Neural cell (in vitro differentiated cells): ENCODE results near the gene RPL27.

ENCODE experiments used
- CTCF ChIP-seq: fragments of 450-650 bp; IDR thresholded peaks from 2 replicates; pipeline ENCODE4 v1.5.1; 2014; ENCODE audit warnings: antibody characterized with exemption, mild to moderate bottlenecking, moderate library complexity; ENCODE audit not compliant: poor library complexity, severe bottlenecking
- EP300 ChIP-seq: fragments of 450-650 bp; conservative IDR thresholded peaks from 2 replicates; pipeline ENCODE4 v1.6.1; 2014; ENCODE audit warnings: antibody characterized with exemption, mild to moderate bottlenecking, moderate library complexity; ENCODE audit not compliant: poor library complexity, severe bottlenecking
- MXI1 ChIP-seq: fragments of 450-650 bp; conservative IDR thresholded peaks from 2 replicates; pipeline ENCODE4 v1.6.1; 2014; ENCODE audit warnings: antibody characterized with exemption, mild to moderate bottlenecking; ENCODE audit not compliant: poor library complexity, severe bottlenecking
- POLR2AphosphoS5 ChIP-seq: IDR thresholded peaks from 2 replicates; pipeline ENCODE4 v1.6.1; 2012
- RAD21 ChIP-seq: fragments of 450-650 bp; conservative IDR thresholded peaks from 2 replicates; pipeline ENCODE4 v1.6.1; 2014; ENCODE audit warnings: antibody characterized with exemption, mild to moderate bottlenecking, moderate library complexity
- SMC3 ChIP-seq: fragments of 450-650 bp; conservative IDR thresholded peaks from 2 replicates; pipeline ENCODE4 v1.6.1; 2014; ENCODE audit warnings: antibody characterized with exemption, mild to moderate bottlenecking, moderate library complexity; ENCODE audit not compliant: poor library complexity
- TAF1 ChIP-seq: IDR thresholded peaks from 2 replicates; pipeline ENCODE4 v1.6.1; 2012; ENCODE audit warnings: low read depth

GRCh38 chr17:43030137-43030767 is 32.0 kb downstream of the RPL27 start:
- TF ChIP-seq CTCF: no peak
- TF ChIP-seq MXI1: no peak
- no peak for TF ChIP-seq RAD21
- no peak for TF ChIP-seq POLR2AphosphoS5
- no peak for TF ChIP-seq SMC3
- no peak for TF ChIP-seq EP300
- no peak for TF ChIP-seq TAF1
